H1 (cell line): ENCODE data around the gene SERINC5. TPM values are rescaled to one million over a fixed set of nuclear protein-coding genes. Genes with fewer than 3 reads are reported as not detected.

Experiments
- ASH2L ChIP-seq: fragments of 200-600, 300-600 bp; sonication (generic); IDR thresholded peaks from one replicate; pipeline ENCODE4 v1.7.1; 2017; ENCODE audit warnings: low read length
- CREB1 ChIP-seq: IDR thresholded peaks from 2 replicates; pipeline ENCODE4 v1.6.1; 2012; ENCODE audit warnings: inconsistent platforms
- POLR2AphosphoS5 ChIP-seq: IDR thresholded peaks from 2 replicates; pipeline ENCODE4 v1.6.1; 2011; ENCODE audit warnings: low read depth, low read length
- RAD21 ChIP-seq, 2 experiments: IDR thresholded peaks in 1 of 2; conservative IDR thresholded peaks in 1 of 2; 2 replicates each; pipeline ENCODE4 v1.6.1; 2011; ENCODE audit warnings: low read depth in 2 of 2, low read length in 2 of 2, improper control_type of control experiment in 1 of 2, inconsistent platforms in 1 of 2, mild to moderate bottlenecking in 1 of 2, moderate library complexity in 1 of 2
- SIN3A ChIP-seq, 2 experiments: IDR thresholded peaks in 1 of 2; conservative IDR thresholded peaks in 1 of 2; 2 replicates each; pipeline ENCODE4 v1.6.1; 2011 to 2012; ENCODE audit warnings: low read length in 2 of 2, improper control_type of control experiment in 1 of 2, low read depth in 1 of 2, mild to moderate bottlenecking in 1 of 2
- SP1 ChIP-seq: IDR thresholded peaks from 2 replicates; pipeline ENCODE4 v1.6.1; 2011; ENCODE audit warnings: low read depth, low read length
- YY1 ChIP-seq: IDR thresholded peaks from 2 replicates; pipeline ENCODE4 v1.6.1; 2011; ENCODE audit warnings: low read depth, mild to moderate bottlenecking, low read length
- polyA plus RNA-seq, 7 experiments: library from polyadenylated mRNA; depleted of rRNA in 3 of 7; stranded (reverse) in 5 of 7; unstranded in 2 of 7; fragments of >200 nt in 5 of 7; fragments of 200-250 nt in 2 of 7; gene quantifications; 1 replicate in 5 of 7; 2 replicates in 1 of 7; 4 replicates in 1 of 7; pipeline versions ENCODE4 v1.2.1 to v1.2.3, GENCODE V29; 2011 to 2013; ENCODE audit warnings: missing spikeins in 2 of 7, mixed read lengths in 2 of 7
- total RNA-seq: library from RNA; stranded (reverse); fragmentation: NEBNext Ultra II Directional; extraction: Animal tissue kit (Norgen Biotek cat#: 25700); gene quantifications from 2 replicates; pipeline ENCODE4 v1.2.1, GENCODE V29; 2021
- TF ChIP-seq, protein P1 (sequence below): fragments of 300-600 bp; sonication (generic); IDR thresholded peaks from 2 replicates; pipeline ENCODE4 v1.7.1; 2012; ENCODE audit warnings: low read length, moderate library complexity, mild to moderate bottlenecking, inconsistent platforms; ENCODE audit not compliant: insufficient replicate concordance
- TF ChIP-seq, protein P2 (sequence below): IDR thresholded peaks from 2 replicates; pipeline ENCODE4 v1.6.1; 2012; ENCODE audit warnings: inconsistent platforms

Gene SERINC5
- total and polyA plus RNA-seq, 2 of the 8 experiments (the other 6 are each of a cell fraction or from before 2014, with no cell fraction given) = 32.2 to 149 TPM

DNA sequence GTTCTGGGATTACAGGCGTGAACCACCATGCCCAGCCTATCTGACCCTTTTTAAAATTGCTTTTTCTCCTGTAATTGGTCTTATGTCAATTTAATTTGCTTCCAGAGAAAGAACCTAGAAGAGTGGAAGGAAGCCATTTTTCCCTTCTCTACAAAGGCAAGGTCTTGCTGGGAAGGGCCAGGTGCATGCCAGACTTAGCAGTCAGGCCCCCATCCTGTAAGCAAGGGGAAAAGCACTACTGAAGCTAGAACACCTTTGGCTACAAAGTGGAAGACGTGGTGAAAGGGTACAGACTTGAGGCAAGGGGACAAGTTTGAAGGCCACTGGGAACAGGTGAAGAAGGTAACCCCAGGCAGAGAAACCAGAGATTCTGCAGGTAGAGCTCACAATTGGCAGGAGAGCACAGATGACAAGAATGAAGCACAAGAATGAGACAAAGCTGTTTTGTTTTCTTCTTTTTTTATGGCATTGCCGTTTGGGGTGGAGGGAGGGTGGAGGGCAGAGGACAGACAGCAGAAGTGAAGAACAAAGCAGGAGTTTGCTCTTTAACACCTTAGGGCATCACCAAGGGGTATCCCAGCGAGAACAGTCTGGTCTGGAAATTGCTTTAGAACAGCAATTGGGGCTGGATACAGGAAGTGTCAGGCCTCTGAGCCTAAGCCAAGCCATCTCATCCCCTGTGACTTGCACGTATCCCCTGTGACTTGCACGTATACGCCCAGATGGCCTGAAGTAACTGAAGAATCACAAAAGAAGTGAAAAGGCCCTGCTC, 72.9 kb downstream of the SERINC5 start (continued):
- TF ChIP-seq, protein P1, sequence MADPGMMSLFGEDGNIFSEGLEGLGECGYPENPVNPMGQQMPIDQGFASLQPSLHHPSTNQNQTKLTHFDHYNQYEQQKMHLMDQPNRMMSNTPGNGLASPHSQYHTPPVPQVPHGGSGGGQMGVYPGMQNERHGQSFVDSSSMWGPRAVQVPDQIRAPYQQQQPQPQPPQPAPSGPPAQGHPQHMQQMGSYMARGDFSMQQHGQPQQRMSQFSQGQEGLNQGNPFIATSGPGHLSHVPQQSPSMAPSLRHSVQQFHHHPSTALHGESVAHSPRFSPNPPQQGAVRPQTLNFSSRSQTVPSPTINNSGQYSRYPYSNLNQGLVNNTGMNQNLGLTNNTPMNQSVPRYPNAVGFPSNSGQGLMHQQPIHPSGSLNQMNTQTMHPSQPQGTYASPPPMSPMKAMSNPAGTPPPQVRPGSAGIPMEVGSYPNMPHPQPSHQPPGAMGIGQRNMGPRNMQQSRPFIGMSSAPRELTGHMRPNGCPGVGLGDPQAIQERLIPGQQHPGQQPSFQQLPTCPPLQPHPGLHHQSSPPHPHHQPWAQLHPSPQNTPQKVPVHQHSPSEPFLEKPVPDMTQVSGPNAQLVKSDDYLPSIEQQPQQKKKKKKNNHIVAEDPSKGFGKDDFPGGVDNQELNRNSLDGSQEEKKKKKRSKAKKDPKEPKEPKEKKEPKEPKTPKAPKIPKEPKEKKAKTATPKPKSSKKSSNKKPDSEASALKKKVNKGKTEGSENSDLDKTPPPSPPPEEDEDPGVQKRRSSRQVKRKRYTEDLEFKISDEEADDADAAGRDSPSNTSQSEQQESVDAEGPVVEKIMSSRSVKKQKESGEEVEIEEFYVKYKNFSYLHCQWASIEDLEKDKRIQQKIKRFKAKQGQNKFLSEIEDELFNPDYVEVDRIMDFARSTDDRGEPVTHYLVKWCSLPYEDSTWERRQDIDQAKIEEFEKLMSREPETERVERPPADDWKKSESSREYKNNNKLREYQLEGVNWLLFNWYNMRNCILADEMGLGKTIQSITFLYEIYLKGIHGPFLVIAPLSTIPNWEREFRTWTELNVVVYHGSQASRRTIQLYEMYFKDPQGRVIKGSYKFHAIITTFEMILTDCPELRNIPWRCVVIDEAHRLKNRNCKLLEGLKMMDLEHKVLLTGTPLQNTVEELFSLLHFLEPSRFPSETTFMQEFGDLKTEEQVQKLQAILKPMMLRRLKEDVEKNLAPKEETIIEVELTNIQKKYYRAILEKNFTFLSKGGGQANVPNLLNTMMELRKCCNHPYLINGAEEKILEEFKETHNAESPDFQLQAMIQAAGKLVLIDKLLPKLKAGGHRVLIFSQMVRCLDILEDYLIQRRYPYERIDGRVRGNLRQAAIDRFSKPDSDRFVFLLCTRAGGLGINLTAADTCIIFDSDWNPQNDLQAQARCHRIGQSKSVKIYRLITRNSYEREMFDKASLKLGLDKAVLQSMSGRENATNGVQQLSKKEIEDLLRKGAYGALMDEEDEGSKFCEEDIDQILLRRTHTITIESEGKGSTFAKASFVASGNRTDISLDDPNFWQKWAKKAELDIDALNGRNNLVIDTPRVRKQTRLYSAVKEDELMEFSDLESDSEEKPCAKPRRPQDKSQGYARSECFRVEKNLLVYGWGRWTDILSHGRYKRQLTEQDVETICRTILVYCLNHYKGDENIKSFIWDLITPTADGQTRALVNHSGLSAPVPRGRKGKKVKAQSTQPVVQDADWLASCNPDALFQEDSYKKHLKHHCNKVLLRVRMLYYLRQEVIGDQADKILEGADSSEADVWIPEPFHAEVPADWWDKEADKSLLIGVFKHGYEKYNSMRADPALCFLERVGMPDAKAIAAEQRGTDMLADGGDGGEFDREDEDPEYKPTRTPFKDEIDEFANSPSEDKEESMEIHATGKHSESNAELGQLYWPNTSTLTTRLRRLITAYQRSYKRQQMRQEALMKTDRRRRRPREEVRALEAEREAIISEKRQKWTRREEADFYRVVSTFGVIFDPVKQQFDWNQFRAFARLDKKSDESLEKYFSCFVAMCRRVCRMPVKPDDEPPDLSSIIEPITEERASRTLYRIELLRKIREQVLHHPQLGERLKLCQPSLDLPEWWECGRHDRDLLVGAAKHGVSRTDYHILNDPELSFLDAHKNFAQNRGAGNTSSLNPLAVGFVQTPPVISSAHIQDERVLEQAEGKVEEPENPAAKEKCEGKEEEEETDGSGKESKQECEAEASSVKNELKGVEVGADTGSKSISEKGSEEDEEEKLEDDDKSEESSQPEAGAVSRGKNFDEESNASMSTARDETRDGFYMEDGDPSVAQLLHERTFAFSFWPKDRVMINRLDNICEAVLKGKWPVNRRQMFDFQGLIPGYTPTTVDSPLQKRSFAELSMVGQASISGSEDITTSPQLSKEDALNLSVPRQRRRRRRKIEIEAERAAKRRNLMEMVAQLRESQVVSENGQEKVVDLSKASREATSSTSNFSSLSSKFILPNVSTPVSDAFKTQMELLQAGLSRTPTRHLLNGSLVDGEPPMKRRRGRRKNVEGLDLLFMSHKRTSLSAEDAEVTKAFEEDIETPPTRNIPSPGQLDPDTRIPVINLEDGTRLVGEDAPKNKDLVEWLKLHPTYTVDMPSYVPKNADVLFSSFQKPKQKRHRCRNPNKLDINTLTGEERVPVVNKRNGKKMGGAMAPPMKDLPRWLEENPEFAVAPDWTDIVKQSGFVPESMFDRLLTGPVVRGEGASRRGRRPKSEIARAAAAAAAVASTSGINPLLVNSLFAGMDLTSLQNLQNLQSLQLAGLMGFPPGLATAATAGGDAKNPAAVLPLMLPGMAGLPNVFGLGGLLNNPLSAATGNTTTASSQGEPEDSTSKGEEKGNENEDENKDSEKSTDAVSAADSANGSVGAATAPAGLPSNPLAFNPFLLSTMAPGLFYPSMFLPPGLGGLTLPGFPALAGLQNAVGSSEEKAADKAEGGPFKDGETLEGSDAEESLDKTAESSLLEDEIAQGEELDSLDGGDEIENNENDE = no peak
- TF ChIP-seq CREB1 (no peak), ASH2L (peak; percentile 21), YY1 (0 out of 2 replicates have a peak, but pooled peaks have one; percentile 53), SP1 (no peak), SIN3A (conservative IDR thresholded peaks at IDR 0.05 in 1 of 2, IDR thresholded peaks at IDR 0.05 in 1 of 2; ENCODE audit: low read depth in 1 of 2, low read length in 2 of 2) (no peak), RAD21 (IDR thresholded peaks at IDR 0.05 in 1 of 2, conservative IDR thresholded peaks at IDR 0.05 in 1 of 2; ENCODE audit: low read depth in 2 of 2, low read length in 2 of 2) (no peak), POLR2AphosphoS5 (0 out of 2 replicates have a peak, but pooled peaks have one; percentile 24)
- TF ChIP-seq, protein P2, sequence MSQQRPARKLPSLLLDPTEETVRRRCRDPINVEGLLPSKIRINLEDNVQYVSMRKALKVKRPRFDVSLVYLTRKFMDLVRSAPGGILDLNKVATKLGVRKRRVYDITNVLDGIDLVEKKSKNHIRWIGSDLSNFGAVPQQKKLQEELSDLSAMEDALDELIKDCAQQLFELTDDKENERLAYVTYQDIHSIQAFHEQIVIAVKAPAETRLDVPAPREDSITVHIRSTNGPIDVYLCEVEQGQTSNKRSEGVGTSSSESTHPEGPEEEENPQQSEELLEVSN = no peak
